Measurements from ENCODE around the gene SNX24.

SNX24 gene

GRCh38 chr5:122835681-122836080 lies 9.7 kb upstream of the SNX24 start:
- H3K4me3 ChIP-seq (ENCODE audit: low read length), result no peak overlapping the region
- no peak for TF ChIP-seq CTCF (conservative IDR thresholded peaks at IDR 0.05; ENCODE audit: low read depth, low read length)
- no peak for DNase-seq (ENCODE audit: low read depth)

- no peak overlapping the region for H3K4me3 ChIP-seq (ENCODE audit: low read length)
- no peak for TF ChIP-seq CTCF (conservative IDR thresholded peaks at IDR 0.05; ENCODE audit: low read depth, low read length)
- no peak for DNase-seq (ENCODE audit: low read depth)
Measured at GRCh38 chr5:122836947-122837346, 8.5 kb upstream of the SNX24 start.

GRCh38 chr5:122839731-122840130 lies 5.7 kb upstream of the SNX24 start:
- no peak overlapping the region for H3K4me3 ChIP-seq (ENCODE audit: low read length)
- no peak for DNase-seq (ENCODE audit: low read depth)
- no peak for TF ChIP-seq CTCF (conservative IDR thresholded peaks at IDR 0.05; ENCODE audit: low read depth, low read length)

GRCh38 chr5:122842016-122842580 lies 3.3 kb upstream of the SNX24 start:
- no peak for DNase-seq (ENCODE audit: low read depth)
- no peak overlapping the region for H3K4me3 ChIP-seq (ENCODE audit: low read length)
- TF ChIP-seq CTCF (conservative IDR thresholded peaks at IDR 0.05; ENCODE audit: low read depth, low read length), result no peak

GRCh38 chr5:122844136-122844909 lies 1.1 kb upstream of the SNX24 start:
- no peak for DNase-seq (ENCODE audit: low read depth)
- TF ChIP-seq CTCF (conservative IDR thresholded peaks at IDR 0.05; ENCODE audit: low read depth, low read length), result no peak
- H3K4me3 ChIP-seq (ENCODE audit: low read length), result peak overlapping the region; percentile 61

- DNase-seq (ENCODE audit: low read depth), result no peak
- H3K4me3 ChIP-seq (ENCODE audit: low read length), result peak overlapping the region; percentile 61
Measured at GRCh38 chr5:122844910-122845228, 544 bp upstream of the SNX24 start.

More at GRCh38 chr5:122844910-122845228, 544 bp upstream of the SNX24 start:
- no peak for TF ChIP-seq CTCF (conservative IDR thresholded peaks at IDR 0.05; ENCODE audit: low read depth, low read length)
